HG02870 (cell line): ENCODE data around the gene LINGO3.
"Not testable (repeated sequence)": the region's sequence is repeated elsewhere in the genome, so short reads cannot be mapped to it uniquely, and the experiment has no call there.

ENCODE experiments used
- ATAC-seq: cut with Tn5 transposase; IDR thresholded peaks from one replicate; pipeline ENCODE4 v1.9.1; 2021; ENCODE audit warnings: mild to moderate bottlenecking, moderate library complexity; ENCODE audit not compliant: unreplicated experiment

Gene LINGO3

GRCh38 chr19:2308114-2308556 is at the start of gene LINGO3:
Gene LINGO3 (minus strand): TSS chr19:2308154. CDS start chr19:2291776, 16,378 bp downstream.
- no peak for ATAC-seq

GRCh38 chr19:2356036-2356646 is 48.2 kb upstream of the LINGO3 start:
- no peak for ATAC-seq

DNA sequence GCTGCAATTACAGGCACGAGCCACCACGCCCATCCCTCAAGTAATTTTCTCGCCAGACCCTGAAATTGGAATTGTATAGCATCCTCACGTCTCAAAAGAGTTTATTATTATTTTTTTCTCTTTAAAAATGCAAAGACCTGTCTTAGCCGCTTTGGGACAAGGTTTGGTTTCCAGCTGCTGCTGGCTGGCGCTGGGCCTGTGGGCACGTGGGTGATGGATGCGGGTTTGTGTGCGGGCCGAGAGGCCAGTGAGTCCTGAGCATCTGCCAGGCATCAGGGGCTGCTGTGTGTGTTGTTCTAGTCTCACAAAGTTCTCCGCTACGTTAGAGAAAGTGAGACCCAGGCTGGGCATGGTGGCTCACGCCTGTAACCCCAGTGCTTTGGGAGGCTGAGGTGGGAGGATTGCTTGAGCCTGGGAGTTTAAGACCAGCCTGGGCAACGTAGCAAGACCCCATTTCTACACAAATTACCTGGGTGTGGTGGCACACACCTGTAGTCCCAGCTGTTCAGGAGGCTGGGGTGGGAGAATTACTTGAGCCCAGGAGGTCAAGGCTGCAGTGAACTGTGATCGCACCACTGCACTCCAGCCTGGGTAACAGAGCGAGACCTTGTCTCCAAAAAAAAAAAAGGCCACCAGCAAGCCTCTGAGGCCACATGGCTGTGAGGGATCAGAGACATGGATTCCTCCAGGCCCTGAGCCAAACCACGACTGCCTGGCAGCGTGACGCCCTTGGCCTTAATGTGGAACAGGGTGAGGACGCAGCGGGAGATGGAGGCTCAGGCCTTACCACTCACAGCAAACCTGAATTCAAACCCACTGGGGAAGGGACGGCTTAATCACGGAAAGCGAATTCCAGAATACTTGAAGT is 47.4 kb upstream of the LINGO3 start:
- no peak for ATAC-seq

DNA sequence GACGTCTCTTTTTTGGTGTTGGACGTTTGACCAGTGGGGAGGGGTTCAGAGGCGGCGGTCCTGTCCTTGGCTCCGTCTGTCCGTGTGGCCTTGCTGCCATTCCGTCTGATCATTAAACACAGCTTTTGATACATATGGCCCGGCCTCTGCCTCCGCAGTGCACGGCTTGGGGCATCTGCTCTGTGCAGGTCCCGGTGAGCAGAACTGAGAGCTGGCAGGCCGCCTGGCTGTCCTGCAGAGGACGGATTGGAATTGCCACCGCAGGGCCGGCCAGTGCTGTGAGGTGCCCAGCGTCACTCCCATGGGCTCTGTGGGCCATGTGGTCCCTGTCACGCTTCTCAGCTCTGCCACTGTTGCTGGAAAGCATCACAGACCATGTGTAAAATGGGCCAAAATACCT is 46.7 kb upstream of the LINGO3 start:
- no peak for ATAC-seq

GRCh38 chr19:2353887-2354592 is 46.1 kb upstream of the LINGO3 start:
- no peak for ATAC-seq

- no peak for ATAC-seq
Measured at GRCh38 chr19:2353159-2353886, 45.4 kb upstream of the LINGO3 start.

- no peak for ATAC-seq
Measured at GRCh38 chr19:2352121-2352520, 44.2 kb upstream of the LINGO3 start.

GRCh38 chr19:2351591-2351990 is 43.6 kb upstream of the LINGO3 start:
- no peak for ATAC-seq

- ATAC-seq: no peak
Measured at GRCh38 chr19:2350656-2351055, 42.7 kb upstream of the LINGO3 start.

GRCh38 chr19:2349818-2350217 is 41.9 kb upstream of the LINGO3 start:
- not testable (repeated sequence) for ATAC-seq

- ATAC-seq: no peak
Measured at GRCh38 chr19:2345794-2346663, 38.1 kb upstream of the LINGO3 start.

GRCh38 chr19:2345076-2345475 is 37.1 kb upstream of the LINGO3 start:
- no peak for ATAC-seq

GRCh38 chr19:2344381-2344870 is 36.5 kb upstream of the LINGO3 start:
- no peak for ATAC-seq

- ATAC-seq: no peak
Measured at GRCh38 chr19:2343289-2343982, 35.5 kb upstream of the LINGO3 start.

DNA sequence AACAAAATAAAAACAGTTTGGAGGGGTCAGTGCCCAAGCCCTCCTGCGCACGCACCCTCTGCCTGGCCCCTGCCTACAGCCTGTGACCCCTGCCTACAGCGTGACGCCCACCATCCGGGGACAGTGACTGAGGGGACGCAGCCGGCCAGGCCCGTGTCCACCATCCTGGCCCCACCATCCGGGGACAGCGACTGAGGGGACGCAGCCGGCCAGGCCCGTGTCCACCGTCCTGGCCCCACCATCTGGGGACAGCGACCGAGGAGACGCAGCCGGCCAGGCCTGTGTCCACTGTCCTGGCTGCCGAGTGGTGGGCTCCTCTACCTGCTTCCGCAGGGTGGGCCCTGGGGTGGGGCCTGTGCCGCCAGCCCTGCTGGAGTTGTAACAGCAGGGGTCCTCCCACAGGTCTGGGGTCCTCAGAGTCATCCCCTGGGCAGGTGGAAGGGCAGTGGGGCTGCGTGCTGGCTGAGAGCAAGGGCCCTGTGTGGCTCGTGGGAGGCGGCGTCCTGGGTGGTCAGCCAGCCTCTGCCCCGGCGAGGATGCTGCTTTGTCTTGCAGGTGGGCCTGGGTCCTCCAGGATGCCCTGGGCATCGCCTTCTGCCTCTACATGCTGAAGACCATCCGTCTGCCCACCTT is 34.8 kb upstream of the LINGO3 start:
- no peak for ATAC-seq

- no peak for ATAC-seq
Measured at GRCh38 chr19:2341982-2342381, 34.0 kb upstream of the LINGO3 start.

GRCh38 chr19:2341244-2341751 is 33.3 kb upstream of the LINGO3 start:
- no peak for ATAC-seq

DNA sequence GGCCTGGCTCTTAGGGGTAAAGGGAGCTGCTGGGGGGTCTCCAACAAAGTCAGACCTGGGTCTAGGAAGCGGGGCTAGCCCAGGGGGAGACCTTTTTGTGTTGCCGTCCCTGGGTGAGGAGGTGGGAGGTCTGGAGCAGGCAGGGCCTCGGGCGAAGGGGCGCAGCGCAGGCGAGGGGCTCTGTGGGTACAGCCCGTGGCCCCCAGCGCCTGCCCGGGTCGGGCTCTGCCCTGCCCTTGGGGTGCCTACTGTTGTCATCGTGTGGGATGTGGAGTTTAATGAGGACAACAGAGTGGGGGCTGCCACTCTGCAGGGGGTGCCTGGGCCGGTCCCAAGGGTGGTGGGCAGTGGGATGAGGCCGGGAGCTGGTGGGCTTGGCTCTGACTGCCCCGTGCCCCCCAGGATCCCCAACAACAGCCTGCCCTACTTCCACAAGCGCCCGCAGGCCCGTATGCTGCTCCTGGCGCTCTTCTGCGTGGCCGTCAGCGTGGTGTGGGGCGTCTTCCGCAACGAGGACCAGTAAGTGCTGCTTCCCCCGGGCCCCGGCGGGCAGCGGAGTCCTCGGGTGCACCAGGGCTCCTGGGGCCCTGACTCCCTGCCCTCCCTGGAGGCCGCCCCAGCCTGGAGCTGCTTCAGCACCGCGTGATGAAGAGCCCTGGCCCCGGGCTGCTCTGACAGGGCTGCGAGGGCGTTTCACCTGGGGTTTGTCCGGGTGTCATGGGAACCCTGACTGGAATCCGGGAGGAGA is 32.7 kb upstream of the LINGO3 start:
- no peak for ATAC-seq
